Activated T-cell treated with anti-CD3 and anti-CD28 coated beads, Interleukin-2, amount 50 U/mL, for 4 hours (primary cell): ENCODE results near the gene NSFL1C. TPM values are rescaled to one million over a fixed set of nuclear protein-coding genes. Genes with fewer than 3 reads are reported as not detected.

Experiments
- ATAC-seq, 2 donors: fragments of 200-7000 bp; cut with Tn5 transposase; one replicate each; pipeline ENCODE4 v1.10.0; 2021
- DNase-seq: peaks from one replicate; pipeline ENCODE4 v3.0.0-alpha.2; 2020
- H3K27me3 Mint-ChIP-seq: one replicate; pipeline ENCODE4 v1.8.0; 2021; ENCODE audit warnings: low read depth, mixed read lengths
- H3K36me3 Mint-ChIP-seq: one replicate; pipeline ENCODE4 v1.8.0; 2022; ENCODE audit warnings: mixed read lengths; ENCODE audit not compliant: insufficient read depth
- H3K4me1 Mint-ChIP-seq: one replicate; pipeline ENCODE4 v1.8.0; 2021; ENCODE audit warnings: low read depth, mixed read lengths
- H3K4me3 Mint-ChIP-seq: one replicate; pipeline ENCODE4 v1.8.0; 2021; ENCODE audit warnings: mild to moderate bottlenecking, moderate library complexity, mixed read lengths
- H3K9me3 Mint-ChIP-seq: one replicate; pipeline ENCODE4 v1.8.0; 2021; ENCODE audit warnings: mixed read lengths
- total RNA-seq, 3 donors: library from RNA; stranded (reverse); gene quantifications; one replicate each; pipeline ENCODE4 v1.2.1, GENCODE V29; 2021

NSFL1C gene
- total RNA-seq, 3 donors from 2014 or later: 193 to 218 (median 208) TPM

DNA sequence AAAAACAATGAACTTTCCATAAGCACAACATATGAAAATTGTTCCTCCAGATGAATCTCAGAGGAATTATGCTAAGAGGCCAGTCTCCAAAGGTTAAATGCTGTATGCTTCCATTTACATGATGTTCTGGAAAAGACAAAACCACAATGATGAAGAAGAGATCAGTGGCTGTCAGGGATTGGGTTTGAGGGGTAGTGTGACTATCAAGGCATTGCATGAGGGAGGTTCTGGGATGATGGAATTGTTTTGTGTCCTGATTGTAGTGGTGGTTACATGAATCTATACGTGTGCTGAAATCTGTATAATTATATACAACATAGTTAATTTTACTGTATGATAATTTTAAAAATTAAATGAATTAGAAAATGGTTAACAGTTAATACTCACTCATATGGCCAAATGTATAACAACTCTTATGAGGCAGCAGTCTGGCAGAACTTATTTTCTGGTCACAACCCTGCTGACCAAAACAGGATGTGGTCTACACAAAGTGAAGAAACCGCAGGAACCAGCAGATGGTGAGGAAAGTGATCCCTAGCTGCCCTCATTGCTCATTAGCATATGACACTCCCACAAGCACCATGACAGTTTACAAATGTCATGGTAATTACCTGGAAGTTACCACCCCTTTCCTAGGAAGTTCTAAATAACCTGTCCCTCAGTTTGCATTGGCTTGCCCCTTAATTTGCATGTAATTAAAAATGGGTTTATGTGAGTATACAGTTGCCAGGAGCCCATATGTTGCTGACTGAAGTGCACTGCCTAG is 31.9 kb downstream of the NSFL1C start:
- no peak for DNase-seq
- Mint-ChIP-seq H3K4me3 (no peak overlapping the region), H3K36me3 (peaks cover 10% of the 10 kb centered on the region), H3K9me3 (no peaks in the 10 kb centered on the region), H3K4me1 (peaks cover 24% of the 10 kb centered on the region), H3K27me3 (no peaks in the 10 kb centered on the region)
- peak; percentile 78 to 88 for ATAC-seq

DNA sequence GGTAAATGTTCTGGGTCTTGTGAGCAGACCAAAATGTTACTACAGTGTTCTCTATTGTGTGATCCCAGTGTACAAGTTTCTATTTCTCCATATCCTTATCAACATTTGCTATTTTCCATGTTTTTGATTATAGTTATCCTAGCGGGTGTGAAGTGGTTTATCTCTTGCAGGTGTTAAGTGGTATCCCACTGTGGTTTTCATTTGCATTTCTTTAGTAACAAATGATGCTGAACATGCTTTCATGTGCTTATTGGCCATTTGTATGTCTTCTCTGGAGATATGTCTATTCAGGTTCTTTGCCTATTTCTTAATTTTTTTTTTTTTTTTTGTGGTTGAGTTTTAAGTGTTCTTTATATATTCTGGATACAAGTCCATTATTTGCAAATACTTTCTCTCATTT is 35.5 kb downstream of the NSFL1C start:
- Mint-ChIP-seq H3K4me3 (no peak overlapping the region), H3K27me3 (no peaks in the 10 kb centered on the region), H3K9me3 (no peaks in the 10 kb centered on the region), H3K36me3 (peaks cover 8% of the 10 kb centered on the region), H3K4me1 (peaks cover 18% of the 10 kb centered on the region)
- no peak for ATAC-seq
- DNase-seq: no peak

DNA sequence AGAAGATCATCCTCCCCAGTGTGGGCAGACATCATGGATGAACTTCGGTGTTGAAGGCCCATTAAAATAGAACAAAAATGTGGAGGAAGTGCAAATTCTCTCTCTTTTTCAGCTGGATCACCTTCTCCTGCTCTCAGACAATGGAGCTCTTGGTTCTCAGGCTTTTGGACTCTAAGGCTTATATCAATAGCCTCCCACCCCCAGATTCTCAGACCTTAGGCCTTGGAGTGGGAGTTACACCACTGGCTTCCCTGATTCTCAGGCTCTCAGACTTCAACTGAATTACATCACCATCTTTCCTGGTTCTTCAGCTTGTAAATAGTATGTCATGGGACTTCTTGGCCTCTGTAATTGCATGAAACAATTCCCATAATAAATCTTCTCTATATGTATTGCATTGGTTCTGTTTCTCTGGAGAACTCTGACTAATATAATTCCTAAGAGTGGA is 36.6 kb downstream of the NSFL1C start:
- DNase-seq: no peak
- ATAC-seq: no peak
- Mint-ChIP-seq H3K4me1 (peaks cover 11% of the 10 kb centered on the region), H3K36me3 (peaks cover 5% of the 10 kb centered on the region), H3K9me3 (no peaks in the 10 kb centered on the region), H3K27me3 (no peaks in the 10 kb centered on the region), H3K4me3 (no peak overlapping the region)

DNA sequence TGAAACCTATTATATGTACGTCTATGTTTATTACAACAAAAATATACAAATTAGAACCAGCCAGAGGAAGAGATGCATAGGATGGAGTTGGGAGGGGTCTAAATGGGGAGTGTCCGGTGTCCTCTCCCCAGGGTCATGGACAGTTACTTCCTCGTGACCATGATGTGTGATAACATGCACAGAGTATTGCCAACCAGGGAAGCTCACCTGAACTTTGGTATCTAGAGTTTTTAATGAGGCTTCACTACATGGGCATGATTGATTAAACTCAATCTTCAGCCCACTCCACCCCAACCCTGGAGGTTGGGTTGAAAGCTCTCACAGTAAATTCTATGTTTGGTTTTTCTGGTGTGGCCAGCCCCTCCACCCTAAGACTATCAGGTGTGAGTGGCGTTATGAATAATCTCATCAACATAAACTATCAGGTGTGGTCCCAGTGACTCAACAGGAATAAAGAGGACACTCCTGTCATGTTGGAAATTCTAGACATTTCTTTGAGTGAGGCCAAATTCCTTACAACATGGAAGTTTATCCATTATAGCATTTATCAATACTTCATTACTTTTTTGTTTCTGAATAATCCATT is 37.4 kb downstream of the NSFL1C start:
- peaks cover 1% of the 10 kb centered on the region for H3K36me3 Mint-ChIP-seq
- H3K27me3 Mint-ChIP-seq: no peaks in the 10 kb centered on the region
- peaks cover 4% of the 10 kb centered on the region for H3K4me1 Mint-ChIP-seq
- DNase-seq (no peak), ATAC-seq (no peak)
- no peaks in the 10 kb centered on the region for H3K9me3 Mint-ChIP-seq
- no peak overlapping the region for H3K4me3 Mint-ChIP-seq

DNA sequence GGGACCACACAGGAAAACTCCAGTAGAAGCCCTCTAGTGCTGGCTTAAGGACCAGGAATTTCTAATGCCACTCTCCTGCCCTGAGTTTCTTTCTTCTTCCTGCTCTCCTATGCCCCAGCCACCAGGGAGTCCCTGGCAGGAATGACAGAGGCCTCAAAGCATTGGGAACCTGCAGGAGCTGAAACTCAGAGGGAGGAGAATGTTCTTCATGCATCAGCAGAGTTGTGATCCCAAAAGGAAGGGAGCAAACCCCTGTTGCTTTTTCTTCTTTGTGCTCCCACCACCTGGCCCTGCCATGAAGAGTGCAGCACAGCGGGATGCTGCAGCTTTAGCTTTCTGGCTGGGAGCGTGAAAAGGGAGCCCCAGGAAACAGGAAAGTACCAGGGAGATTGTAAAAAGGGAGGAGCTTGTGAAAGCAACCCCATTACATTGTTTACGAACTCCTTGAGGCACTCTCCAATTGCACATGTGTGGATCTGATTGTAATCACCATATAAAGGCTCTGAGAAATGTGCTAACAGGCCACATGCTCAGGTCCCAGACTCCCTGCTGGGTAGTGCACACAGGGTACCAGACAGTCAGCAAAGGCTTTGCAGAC is 39.1 kb downstream of the NSFL1C start:
- ATAC-seq (no peak), DNase-seq (no peak)
- H3K9me3 Mint-ChIP-seq: no peaks in the 10 kb centered on the region
- H3K36me3 Mint-ChIP-seq: no peaks in the 10 kb centered on the region
- H3K27me3 Mint-ChIP-seq: no peaks in the 10 kb centered on the region
- H3K4me3 Mint-ChIP-seq: no peak overlapping the region
- peaks cover 4% of the 10 kb centered on the region for H3K4me1 Mint-ChIP-seq

DNA sequence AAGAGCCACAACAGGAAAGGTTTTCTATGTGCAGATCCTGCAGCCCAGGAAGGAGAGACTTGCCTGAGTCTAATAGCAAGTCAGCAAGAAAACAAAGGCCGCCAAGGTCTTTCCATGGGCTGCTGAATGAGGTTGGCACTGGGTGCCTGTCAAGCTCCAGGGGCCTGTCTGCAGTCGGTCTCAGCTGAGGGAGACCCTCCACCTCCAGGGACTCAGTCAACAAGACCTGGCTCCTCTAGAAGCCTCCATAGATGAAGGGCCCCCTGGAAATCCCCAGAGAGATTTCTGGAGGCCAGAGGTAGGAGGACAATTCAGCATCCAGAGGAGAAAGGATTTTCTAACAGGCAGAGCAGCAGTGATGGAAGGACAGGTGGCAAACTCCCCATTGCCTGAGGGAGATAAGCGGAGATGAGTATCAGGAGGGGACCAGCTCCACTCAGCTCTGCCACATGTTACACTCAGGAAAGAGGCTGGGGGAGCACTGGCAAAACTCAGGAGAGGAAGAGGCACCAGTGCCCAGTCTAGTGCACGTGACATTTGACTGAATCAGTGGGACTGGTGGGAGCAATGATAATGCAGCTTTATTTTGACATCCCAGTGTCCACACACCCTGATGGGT is 40.3 kb downstream of the NSFL1C start:
- no peaks in the 10 kb centered on the region for H3K9me3 Mint-ChIP-seq
- DNase-seq: no peak
- no peak for ATAC-seq
- H3K4me1 Mint-ChIP-seq: peaks cover 4% of the 10 kb centered on the region
- H3K27me3 Mint-ChIP-seq: no peaks in the 10 kb centered on the region
- H3K36me3 Mint-ChIP-seq: no peaks in the 10 kb centered on the region
- no peak overlapping the region for H3K4me3 Mint-ChIP-seq

DNA sequence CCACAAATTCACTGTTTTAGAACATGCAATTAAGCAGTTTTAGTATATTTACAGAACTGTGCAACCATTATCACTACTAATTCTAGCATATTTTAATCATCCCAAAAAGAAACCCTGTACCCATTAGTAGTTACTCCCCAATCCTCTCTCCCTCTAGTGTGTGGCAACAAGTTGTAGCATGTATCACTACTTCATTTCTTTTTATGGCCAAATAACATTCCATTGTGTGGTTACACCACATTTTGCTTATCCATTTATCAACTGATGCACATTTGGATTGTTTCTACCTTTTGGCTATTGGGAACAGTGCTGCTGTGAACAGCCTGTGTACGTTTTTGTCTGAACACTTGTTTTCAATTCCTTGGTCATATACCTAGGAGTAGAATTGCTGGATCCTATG is 42.3 kb downstream of the NSFL1C start:
- H3K4me1 Mint-ChIP-seq: peaks cover 4% of the 10 kb centered on the region
- no peak for ATAC-seq
- DNase-seq: no peak
- no peak overlapping the region for H3K4me3 Mint-ChIP-seq
- H3K36me3 Mint-ChIP-seq: no peaks in the 10 kb centered on the region
- no peaks in the 10 kb centered on the region for H3K27me3 Mint-ChIP-seq
- H3K9me3 Mint-ChIP-seq: peaks cover 4% of the 10 kb centered on the region

DNA sequence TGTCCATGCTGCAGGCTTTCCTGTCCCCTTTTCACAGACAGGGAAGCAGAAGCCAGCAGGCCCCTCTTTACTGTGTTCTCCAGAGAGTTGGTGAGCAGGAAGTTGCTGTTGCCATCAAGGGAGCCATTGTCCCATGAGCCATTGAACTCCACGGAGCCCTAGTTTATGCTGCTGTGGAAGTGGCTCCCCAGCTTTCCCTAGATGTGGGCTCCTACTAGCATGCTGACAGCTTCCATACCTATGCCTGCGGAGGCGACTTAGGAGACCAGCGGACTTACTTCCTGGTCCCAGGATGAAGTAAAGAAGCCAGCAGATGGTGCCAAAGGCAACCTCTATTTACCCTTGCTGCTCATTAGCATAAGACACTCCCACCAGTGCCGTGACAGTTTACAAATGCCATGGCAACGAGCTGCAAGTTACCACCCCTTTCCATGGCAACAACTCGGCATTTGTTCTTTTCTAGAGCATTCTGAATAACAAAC is 43.0 kb downstream of the NSFL1C start:
- H3K4me3 Mint-ChIP-seq: no peak overlapping the region
- H3K9me3 Mint-ChIP-seq: peaks cover 9% of the 10 kb centered on the region
- H3K27me3 Mint-ChIP-seq: no peaks in the 10 kb centered on the region
- ATAC-seq (no peak), DNase-seq (no peak)
- peaks cover 4% of the 10 kb centered on the region for H3K4me1 Mint-ChIP-seq
- peaks cover 3% of the 10 kb centered on the region for H3K36me3 Mint-ChIP-seq

DNA sequence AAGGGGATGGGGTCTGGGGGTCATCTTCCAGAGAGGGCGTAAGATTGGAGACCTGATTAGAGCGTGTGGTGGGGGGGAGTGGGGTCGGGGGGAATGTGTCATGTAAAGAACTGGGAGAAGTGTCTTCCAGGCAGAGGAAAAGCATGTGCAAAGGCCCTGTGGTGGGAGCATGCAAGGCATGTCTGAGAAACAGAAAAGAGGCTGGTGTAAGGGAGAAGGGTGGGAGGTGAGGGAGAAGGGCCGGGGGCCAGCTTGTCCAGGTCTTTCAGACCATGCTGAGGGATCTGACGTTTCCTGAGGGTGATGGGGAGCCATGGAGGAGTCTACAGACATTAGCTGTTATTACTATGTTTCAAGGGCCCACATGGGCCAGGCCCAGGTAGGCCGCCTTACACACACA is 43.4 kb downstream of the NSFL1C start:
- H3K36me3 Mint-ChIP-seq: peaks cover 3% of the 10 kb centered on the region

DNA sequence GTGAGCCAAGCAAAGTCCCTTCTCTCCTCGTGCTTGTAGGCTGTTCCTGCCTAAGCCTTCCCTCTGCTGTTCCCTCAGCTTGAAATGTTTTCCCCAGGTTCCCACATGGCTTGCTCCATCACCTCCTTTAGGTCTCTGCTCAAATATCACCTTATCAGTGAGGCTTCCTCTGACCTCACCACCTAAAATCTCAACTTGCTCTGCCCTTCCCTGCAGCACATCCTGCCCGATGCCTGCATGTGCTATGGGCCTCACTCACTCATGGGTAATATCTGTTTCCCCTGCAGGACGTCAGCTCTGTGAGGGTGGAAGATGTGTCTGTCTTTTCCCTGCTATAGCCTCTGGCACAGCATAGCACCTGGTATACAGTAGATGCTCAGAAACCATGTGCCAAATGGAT is 43.9 kb downstream of the NSFL1C start:
- Mint-ChIP-seq H3K27me3 (peaks cover 3% of the 10 kb centered on the region), H3K4me1 (peaks cover 4% of the 10 kb centered on the region), H3K9me3 (peaks cover 14% of the 10 kb centered on the region), H3K36me3 (peaks cover 3% of the 10 kb centered on the region), H3K4me3 (no peak overlapping the region)
- DNase-seq: no peak
- no peak for ATAC-seq

More for the DNA sequence above, 43.4 kb downstream of the NSFL1C start:
- DNase-seq (no peak), ATAC-seq (no peak)
- Mint-ChIP-seq H3K4me1 (peaks cover 4% of the 10 kb centered on the region), H3K27me3 (no peaks in the 10 kb centered on the region), H3K4me3 (no peak overlapping the region), H3K9me3 (peaks cover 14% of the 10 kb centered on the region)

DNA sequence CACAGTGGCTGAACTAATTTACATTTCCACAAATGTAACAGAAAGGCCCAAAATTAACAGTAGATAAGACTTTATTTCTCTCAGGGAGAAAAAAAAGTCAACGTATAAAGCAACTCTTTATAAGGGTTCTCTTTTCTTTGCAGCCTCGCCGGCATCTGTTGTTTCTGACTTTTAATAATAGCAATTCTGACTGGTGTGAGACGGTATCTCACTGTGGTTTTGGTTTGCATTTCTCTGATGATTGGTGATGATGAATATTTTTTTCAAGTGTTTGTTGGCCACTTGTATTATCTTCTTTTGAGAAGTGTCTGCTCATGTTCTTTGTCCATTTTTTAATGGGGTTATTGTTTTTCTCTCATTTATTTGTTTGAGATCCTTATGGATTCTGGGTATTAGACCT is 46.6 kb downstream of the NSFL1C start:
- Mint-ChIP-seq H3K4me3 (no peak overlapping the region), H3K36me3 (peaks cover 3% of the 10 kb centered on the region), H3K4me1 (peaks cover 6% of the 10 kb centered on the region), H3K27me3 (peaks cover 9% of the 10 kb centered on the region), H3K9me3 (peaks cover 14% of the 10 kb centered on the region)
- no peak for DNase-seq
- ATAC-seq: no peak

DNA sequence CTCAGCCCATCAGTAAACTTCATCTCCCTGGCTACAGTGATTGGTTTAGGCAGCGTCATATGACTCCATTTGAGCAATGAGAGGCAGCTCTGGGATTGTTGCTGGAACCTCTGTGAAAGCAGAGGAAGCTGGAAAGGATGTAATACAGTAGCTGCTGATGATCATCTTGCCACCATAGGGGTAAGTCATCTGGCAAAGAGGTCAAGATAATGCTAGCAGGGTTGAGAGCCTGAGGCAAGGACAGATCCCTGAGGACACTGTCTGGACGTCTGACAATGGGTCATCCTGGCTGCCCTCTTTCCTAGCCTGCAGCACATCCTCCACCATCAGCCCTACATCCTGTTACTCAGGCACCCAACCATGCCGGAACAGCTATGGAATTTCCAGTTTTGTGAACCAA is 48.3 kb downstream of the NSFL1C start:
- Mint-ChIP-seq H3K4me1 (peaks cover 6% of the 10 kb centered on the region), H3K9me3 (peaks cover 14% of the 10 kb centered on the region), H3K27me3 (peaks cover 9% of the 10 kb centered on the region), H3K36me3 (peaks cover 3% of the 10 kb centered on the region), H3K4me3 (no peak overlapping the region)
- ATAC-seq (no peak), DNase-seq (no peak)

DNA sequence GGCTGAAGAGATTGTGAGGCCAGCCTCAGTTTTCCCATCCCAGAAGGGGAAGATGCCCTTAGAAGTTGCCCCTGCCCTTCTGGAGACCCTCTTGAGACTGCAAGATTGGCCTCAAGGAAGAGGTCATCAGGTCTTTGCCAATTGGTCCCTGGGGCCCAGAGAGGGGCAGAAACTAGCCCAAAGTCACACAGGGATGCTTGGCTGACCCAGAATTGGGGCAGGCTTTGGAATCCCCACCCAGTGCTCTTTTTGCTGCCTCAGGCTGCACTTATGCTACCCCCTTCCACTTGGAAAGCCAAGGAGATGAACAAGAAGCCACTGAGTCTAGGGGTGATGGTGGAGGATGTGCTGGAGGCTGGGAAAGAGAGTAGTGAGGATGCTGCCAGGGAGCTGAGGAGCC is 48.9 kb downstream of the NSFL1C start:
- DNase-seq: no peak
- H3K9me3 Mint-ChIP-seq: peaks cover 14% of the 10 kb centered on the region
- ATAC-seq: no peak
- peaks cover 4% of the 10 kb centered on the region for H3K4me1 Mint-ChIP-seq
- peaks cover 3% of the 10 kb centered on the region for H3K36me3 Mint-ChIP-seq
- H3K4me3 Mint-ChIP-seq: no peak overlapping the region
- peaks cover 9% of the 10 kb centered on the region for H3K27me3 Mint-ChIP-seq

DNA sequence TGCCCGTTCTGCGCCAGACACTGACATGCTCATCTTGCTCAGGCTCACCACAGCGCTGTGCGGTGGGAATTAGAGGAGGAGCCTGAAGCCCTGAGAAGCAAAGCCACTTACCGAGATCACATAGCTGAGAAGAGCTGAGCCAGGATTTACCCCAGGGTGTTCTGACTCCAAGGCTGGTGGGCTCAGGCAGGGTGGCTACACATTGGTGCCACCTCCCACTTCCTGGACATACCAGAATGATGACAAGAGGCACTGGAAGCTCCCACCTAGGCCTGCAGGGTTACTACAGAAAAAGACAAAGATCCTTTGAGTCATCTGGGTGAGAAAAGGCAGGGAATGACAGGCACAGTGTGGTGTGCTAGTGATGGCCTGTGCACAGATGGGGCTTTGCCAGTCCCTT is 49.4 kb downstream of the NSFL1C start:
- H3K9me3 Mint-ChIP-seq: peaks cover 14% of the 10 kb centered on the region
- peaks cover 3% of the 10 kb centered on the region for H3K36me3 Mint-ChIP-seq
- H3K27me3 Mint-ChIP-seq: peaks cover 9% of the 10 kb centered on the region
- DNase-seq (no peak), ATAC-seq (no peak)
- no peak overlapping the region for H3K4me3 Mint-ChIP-seq
- H3K4me1 Mint-ChIP-seq: peaks cover 2% of the 10 kb centered on the region
